SH-SY5Y (cell line): ENCODE data around the gene CHAC1.

Source experiments
- GATA2 ChIP-seq: IDR thresholded peaks from 2 replicates; pipeline ENCODE4 v1.6.1; 2011; ENCODE audit warnings: mild to moderate bottlenecking, low read depth, low read length
- GATA3 ChIP-seq: IDR thresholded peaks from 2 replicates; pipeline ENCODE4 v1.6.1; 2011; ENCODE audit warnings: low read depth, mild to moderate bottlenecking, low read length, moderate library complexity

DNA sequence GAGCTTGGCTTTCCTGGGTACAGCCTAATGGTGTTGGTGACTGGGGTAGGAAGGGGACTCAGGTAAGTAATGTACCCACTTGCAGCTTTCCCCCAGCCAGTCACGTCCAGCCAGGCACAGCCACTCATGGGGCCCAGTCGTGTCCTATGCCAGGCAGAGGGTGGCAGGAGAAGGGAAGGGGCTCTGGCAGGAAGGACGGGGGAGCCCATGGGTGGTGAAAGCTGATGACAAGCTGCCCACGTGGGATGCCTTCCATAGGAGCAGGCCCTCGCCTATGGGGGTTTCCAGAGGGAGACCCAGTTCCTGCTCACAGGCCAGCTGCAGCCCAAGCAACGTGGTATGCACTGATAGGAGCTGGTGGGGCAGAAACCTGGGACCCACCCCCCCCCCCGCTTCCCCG lies 10.7 kb downstream of the CHAC1 start:
- TF ChIP-seq GATA2 (no peak), GATA3 (no peak)
